ENCODE data around the gene ASPG. TPM values are rescaled to one million over a fixed set of nuclear protein-coding genes. Genes with fewer than 3 reads are reported as not detected.

Gene ASPG
- total and polyA plus RNA-seq, 2 of the 13 experiments (the other 11 are each of a cell fraction or from before 2014, with no cell fraction given) = not detected

- in situ Hi-C loops (cut with HindIII; ENCODE audit: extremely low pct_ligation_motif_present, low pct_unique_long_range_greater_than_20kb) (loop anchor here (5.0 kb wide), 1 partner anchor 34 kb away; no protein-coding TSS in a partner anchor), intact Hi-C loops (cut with micrococcal nuclease; ENCODE audit: unreplicated experiment) (loop anchor here (1.0 kb wide), 1 partner anchor 53 kb away; no protein-coding TSS in a partner anchor)
- POLR2A ChIA-PET = no interaction called here
- peaks cover 0 to 15% of the 10 kb centered on the region in 2 experiments; a peak in 4 of 5 replicates for H3K27me3 ChIP-seq (ENCODE audit: control insufficient read depth in 1 of 2, insufficient read depth in 2 of 2, low read length in 2 of 2)
- no peak overlapping the region for H3K9ac ChIP-seq (ENCODE audit: insufficient read depth, low read depth, low read length)
- H3K4me3 ChIP-seq (replicated peaks in 1 of 3; ENCODE audit: insufficient read depth in 1 of 3, low read depth in 2 of 3, low read length in 3 of 3) = no peak overlapping the region
- CTCF ChIA-PET (ENCODE audit: low intra/inter-chr PET ratio, low total read pairs) = interaction anchor here (1.3 to 2.9 kb wide), 2 partner anchors 36 to 53 kb away, joined by 6 to 37 read pairs; no protein-coding TSS in a partner anchor
- no peak overlapping the region for H3K27ac ChIP-seq (ENCODE audit: extremely low read length, insufficient read depth, low read length)
- no TSS peak for BruUV-seq (replicated peaks)
- no peaks in the 10 kb centered on the region for H3K4me1 ChIP-seq (ENCODE audit: insufficient read depth, low read length)
- H3K9me3 ChIP-seq (ENCODE audit: low read length) = peaks cover 16% of the 10 kb centered on the region
- no peaks in the 10 kb centered on the region for H4K20me1 ChIP-seq (ENCODE audit: insufficient read depth, low read length)
- 5% methylated on average over 8 of the region's 11 CpGs for whole genome bisulfite sequencing (ENCODE audit: low lambda C conversion rate)
- peak; percentile 59 for ATAC-seq
- peak; percentile 69 for FAIRE-seq
- no peaks in the 10 kb centered on the region for H3K79me2 ChIP-seq (ENCODE audit: insufficient read depth, low read length)
- no peaks in the 10 kb centered on the region for H3K36me3 ChIP-seq (replicated peaks in 1 of 2; ENCODE audit: control insufficient read depth in 1 of 2, insufficient read depth in 2 of 2, low read length in 2 of 2)
- DNase-seq (ENCODE audit: low spot score) = peak; percentile 23
- H3K4me2 ChIP-seq (ENCODE audit: low read depth, low read length) = no peak overlapping the region
- no peak overlapping the region for H2AFZ ChIP-seq (ENCODE audit: low read length)
- no peak for TF ChIP-seq ZNF496 (CRISPR knock-in tag; IDR thresholded peaks at IDR 0.05; ENCODE audit: insufficient replicate concordance)
- no peak for TF ChIP-seq ATRX (CRISPR knock-in tag; IDR thresholded peaks at IDR 0.05; ENCODE audit: borderline replicate concordance)
- no peak for TF ChIP-seq CHD2 (IDR thresholded peaks at IDR 0.05; ENCODE audit: low read depth, low read length)
- no peak for TF ChIP-seq SIN3B (IDR thresholded peaks at IDR 0.05; ENCODE audit: low read length)
- no peak for TF ChIP-seq ZFP91 (CRISPR knock-in tag; IDR thresholded peaks at IDR 0.05; ENCODE audit: borderline replicate concordance)
- TF ChIP-seq ZNF558 (CRISPR knock-in tag; IDR thresholded peaks at IDR 0.05; ENCODE audit: borderline replicate concordance) = no peak
- TF ChIP-seq, protein P1, sequence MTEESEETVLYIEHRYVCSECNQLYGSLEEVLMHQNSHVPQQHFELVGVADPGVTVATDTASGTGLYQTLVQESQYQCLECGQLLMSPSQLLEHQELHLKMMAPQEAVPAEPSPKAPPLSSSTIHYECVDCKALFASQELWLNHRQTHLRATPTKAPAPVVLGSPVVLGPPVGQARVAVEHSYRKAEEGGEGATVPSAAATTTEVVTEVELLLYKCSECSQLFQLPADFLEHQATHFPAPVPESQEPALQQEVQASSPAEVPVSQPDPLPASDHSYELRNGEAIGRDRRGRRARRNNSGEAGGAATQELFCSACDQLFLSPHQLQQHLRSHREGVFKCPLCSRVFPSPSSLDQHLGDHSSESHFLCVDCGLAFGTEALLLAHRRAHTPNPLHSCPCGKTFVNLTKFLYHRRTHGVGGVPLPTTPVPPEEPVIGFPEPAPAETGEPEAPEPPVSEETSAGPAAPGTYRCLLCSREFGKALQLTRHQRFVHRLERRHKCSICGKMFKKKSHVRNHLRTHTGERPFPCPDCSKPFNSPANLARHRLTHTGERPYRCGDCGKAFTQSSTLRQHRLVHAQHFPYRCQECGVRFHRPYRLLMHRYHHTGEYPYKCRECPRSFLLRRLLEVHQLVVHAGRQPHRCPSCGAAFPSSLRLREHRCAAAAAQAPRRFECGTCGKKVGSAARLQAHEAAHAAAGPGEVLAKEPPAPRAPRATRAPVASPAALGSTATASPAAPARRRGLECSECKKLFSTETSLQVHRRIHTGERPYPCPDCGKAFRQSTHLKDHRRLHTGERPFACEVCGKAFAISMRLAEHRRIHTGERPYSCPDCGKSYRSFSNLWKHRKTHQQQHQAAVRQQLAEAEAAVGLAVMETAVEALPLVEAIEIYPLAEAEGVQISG (CRISPR knock-in tag; IDR thresholded peaks at IDR 0.05) = no peak
- TF ChIP-seq ZNF839 (CRISPR knock-in tag; IDR thresholded peaks at IDR 0.05; ENCODE audit: borderline replicate concordance) = no peak
- TF ChIP-seq ZKSCAN8 (CRISPR knock-in tag; IDR thresholded peaks at IDR 0.05; ENCODE audit: borderline replicate concordance) = no peak
- no peak for TF ChIP-seq ZNF329 (CRISPR knock-in tag; IDR thresholded peaks at IDR 0.05; ENCODE audit: low read depth)
- peak; percentile 65 for TF ChIP-seq ZNF629 (CRISPR knock-in tag; conservative IDR thresholded peaks at IDR 0.05)
- TF ChIP-seq RAD21 (CRISPR knock-in tag; IDR thresholded peaks at IDR 0.05) = peak; percentile 24; the same call in 1 of the 2 replicates
- no peak for TF ChIP-seq HCFC1 (IDR thresholded peaks at IDR 0.05; ENCODE audit: low read depth, low read length)
- no peak for TF ChIP-seq ZNF234 (CRISPR knock-in tag; conservative IDR thresholded peaks at IDR 0.05)
- no peak for TF ChIP-seq DPF2 (CRISPR knock-in tag; IDR thresholded peaks at IDR 0.05; ENCODE audit: borderline replicate concordance, low read depth)
- TF ChIP-seq ZIK1 (CRISPR knock-in tag; IDR thresholded peaks at IDR 0.05; ENCODE audit: borderline replicate concordance, low read depth) = no peak
- TF ChIP-seq ZNF292 (CRISPR knock-in tag; IDR thresholded peaks at IDR 0.05; ENCODE audit: borderline replicate concordance, low read depth) = no peak
- no peak for TF ChIP-seq SALL2 (CRISPR knock-in tag; IDR thresholded peaks at IDR 0.05)
- no peak for TF ChIP-seq ZNF12 (CRISPR knock-in tag; IDR thresholded peaks at IDR 0.05)
- TF ChIP-seq ISL2 (CRISPR knock-in tag; IDR thresholded peaks at IDR 0.05) = no peak
These were observed 45.6 kb downstream of the ASPG start for GRCh38 chr14:104130974-104131651.

All from HepG2 (cell line).